Muscle of leg (tissue), 11 donors: ENCODE results near the gene SYP. TPM values are rescaled to one million over a fixed set of nuclear protein-coding genes. Genes with fewer than 3 reads are reported as not detected.

Experiments
- DNase-seq: peaks from one replicate; pipeline ENCODE4 v3.0.0; 2013
- H3K27ac ChIP-seq: one replicate; pipeline ENCODE4 v1.5.1; 2013; ENCODE audit warnings: mild to moderate bottlenecking, low read length, control low read depth
- H3K27me3 ChIP-seq: one replicate; pipeline ENCODE4 v1.6.1; 2013; ENCODE audit warnings: low read length; ENCODE audit not compliant: control insufficient read depth, insufficient read depth
- H3K36me3 ChIP-seq: one replicate; pipeline ENCODE4 v1.6.1; 2013; ENCODE audit warnings: low read length; ENCODE audit not compliant: control insufficient read depth, insufficient read depth
- H3K4me1 ChIP-seq: one replicate; pipeline ENCODE4 v1.6.1; 2013; ENCODE audit warnings: low read length; ENCODE audit not compliant: control insufficient read depth, insufficient read depth
- H3K4me3 ChIP-seq: one replicate; pipeline ENCODE4 v1.5.1; 2013; ENCODE audit warnings: low read length, control low read depth
- H3K9me3 ChIP-seq: replicated peaks from 2 replicates; pipeline ENCODE4 v1.6.1; 2013; ENCODE audit warnings: low read depth, low read length; ENCODE audit not compliant: control insufficient read depth
- WGBS: methylation state at CpG from one replicate; pipeline ENCODE4 v1.1.5; 2013; ENCODE audit warnings: missing lambda C conversion rate; ENCODE audit not compliant: insufficient coverage; 5-methylcytosine and 5-hydroxymethylcytosine counted together
- polyA plus RNA-seq, 8 donors: library from polyadenylated mRNA; unstranded; fragments of 120-200 nt; gene quantifications; one replicate each; pipeline versions ENCODE4 v1.2.1 to v1.2.3, GENCODE V29; 2013; ENCODE audit warnings: inconsistent platforms in 1 of 8, low replicate concordance in 1 of 8; ENCODE audit not compliant: insufficient read length in 8 of 8, insufficient read depth in 1 of 8
- total RNA-seq: library from RNA; stranded (reverse); fragments of 120-200 nt; gene quantifications from one replicate; pipeline ENCODE4 v1.2.4, GENCODE V29; 2013

Gene SYP
- total and polyA plus RNA-seq, 9 donors, result 1.1 to 2.0 (median 1.3) TPM

DNA sequence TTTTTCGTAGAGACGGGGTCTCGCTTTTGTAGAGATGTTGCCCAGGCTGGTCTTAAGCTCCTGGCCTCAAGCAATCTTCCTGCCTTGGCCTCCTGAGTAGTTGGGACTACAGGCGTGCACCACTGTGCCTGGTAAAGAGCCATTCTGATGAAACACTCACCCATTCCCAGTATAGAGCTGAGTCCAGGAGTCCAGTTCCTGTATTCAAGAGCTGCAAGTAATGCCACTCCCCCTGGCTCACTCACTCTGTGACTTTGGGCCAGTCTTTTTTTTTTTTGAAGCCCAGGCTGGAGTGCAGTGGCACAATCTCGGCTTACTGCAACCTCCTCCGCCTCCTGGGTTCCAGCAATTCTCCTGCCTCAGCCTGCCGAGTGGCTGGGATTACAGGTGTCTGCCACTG lies 38.7 kb upstream of the SYP start:
- 68% methylated on average over 5 of the region's 7 CpGs for WGBS
- Histone ChIP-seq H3K36me3 (peaks cover 4% of the 10 kb centered on the region), H3K4me1 (peaks cover 2% of the 10 kb centered on the region)

GRCh38 chrX:49237060-49237459 lies 37.1 kb upstream of the SYP start:
- Histone ChIP-seq H3K4me1 (peaks cover 2% of the 10 kb centered on the region), H3K27ac (no peak overlapping the region), H3K4me3 (no peak overlapping the region), H3K27me3 (peaks cover 2% of the 10 kb centered on the region), H3K9me3 (no peaks in the 10 kb centered on the region), H3K36me3 (no peaks in the 10 kb centered on the region)
- WGBS, result 83% methylated on average over 9 of the region's 9 CpGs
- DNase-seq, result no peak

More for the DNA sequence above, 38.7 kb upstream of the SYP start:
- no peak for DNase-seq
- Histone ChIP-seq H3K9me3 (no peaks in the 10 kb centered on the region), H3K4me3 (no peak overlapping the region), H3K27me3 (peaks cover 2% of the 10 kb centered on the region), H3K27ac (no peak overlapping the region)

DNA sequence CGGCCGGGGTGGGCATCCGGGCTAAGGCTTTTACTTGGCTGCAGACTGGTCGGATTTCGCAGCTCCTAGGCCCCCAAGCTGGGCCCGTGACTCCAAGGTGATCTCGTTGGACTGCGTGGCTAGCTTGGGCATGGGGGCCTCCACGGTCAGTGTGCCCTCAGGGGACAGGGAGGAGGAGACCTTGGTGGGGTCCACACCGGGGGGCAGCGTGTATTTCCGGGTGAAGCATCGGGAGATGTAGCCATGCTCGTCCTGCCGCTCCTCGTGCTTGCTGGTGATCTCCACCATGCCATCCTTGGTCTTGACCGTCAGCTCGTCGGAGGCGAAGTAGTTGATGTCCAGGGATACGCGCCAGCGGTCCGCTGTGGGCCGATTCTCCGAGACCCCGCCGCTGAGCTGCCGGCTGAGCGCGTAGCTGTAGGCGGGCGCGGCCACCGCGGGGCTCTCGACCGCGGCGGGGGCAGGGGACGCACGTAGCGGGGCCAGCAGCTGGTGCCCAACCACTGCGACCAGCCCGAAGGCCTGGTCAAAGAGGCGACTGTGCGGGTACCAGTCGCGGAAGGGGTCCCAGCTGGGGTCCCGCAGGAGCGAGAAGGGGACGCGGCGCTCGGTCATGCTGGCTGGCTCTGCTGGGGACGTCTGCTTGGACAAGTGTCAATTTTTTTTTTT lies 34.0 kb upstream of the SYP start:
- no peak overlapping the region for H3K27ac ChIP-seq
- DNase-seq, result no peak
- H3K4me1 ChIP-seq, result peaks cover 7% of the 10 kb centered on the region
- 53% methylated on average over 45 of the region's 56 CpGs for WGBS
- H3K27me3 ChIP-seq, result peaks cover 11% of the 10 kb centered on the region
- no peak overlapping the region for H3K4me3 ChIP-seq
- no peaks in the 10 kb centered on the region for H3K36me3 ChIP-seq
- no peaks in the 10 kb centered on the region for H3K9me3 ChIP-seq

DNA sequence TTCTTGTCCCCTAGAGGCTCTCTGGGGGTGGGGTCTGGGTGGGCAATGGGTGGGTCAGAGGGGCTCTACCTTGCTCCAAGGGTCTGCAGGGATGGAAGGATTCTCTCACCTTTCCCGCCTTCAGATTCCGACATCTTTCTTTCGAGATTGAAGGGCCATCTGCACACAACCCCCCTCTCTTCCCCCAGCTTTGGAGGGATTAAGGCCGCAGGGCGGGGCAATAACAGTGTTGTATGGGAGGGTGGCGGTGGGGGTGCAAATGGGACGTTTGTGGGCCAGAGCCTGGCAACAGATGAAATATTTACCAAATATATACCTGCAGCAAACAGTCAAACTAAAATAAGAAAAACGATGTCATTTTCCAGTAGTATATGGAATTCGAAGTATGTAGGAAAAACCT lies 33.2 kb upstream of the SYP start, which contains the start of gene CACNA1F:
Gene CACNA1F, minus strand, starts transcription at position 165 of the 400 bp plus-strand sequence. Its CDS starts 31 bp downstream, at position 134.
- no peak within 1 kb of the TSS for H3K27ac ChIP-seq
- WGBS, result no CpG with 5 or more reads among the region's 9 CpGs
- H3K36me3 ChIP-seq, result no peaks in the 10 kb centered on the region
- H3K4me1 ChIP-seq, result peaks cover 7% of the 10 kb centered on the region
- no peaks in the 10 kb centered on the region for H3K9me3 ChIP-seq
- H3K27me3 ChIP-seq, result peaks cover 11% of the 10 kb centered on the region
- DNase-seq, result no peak
- no peak within 1 kb of the TSS for H3K4me3 ChIP-seq

GRCh38 chrX:49232525-49232924 lies 32.5 kb upstream of the SYP start:
- Histone ChIP-seq H3K27me3 (peaks cover 11% of the 10 kb centered on the region), H3K9me3 (no peaks in the 10 kb centered on the region), H3K27ac (no peak overlapping the region), H3K4me3 (no peak overlapping the region), H3K36me3 (no peaks in the 10 kb centered on the region), H3K4me1 (peaks cover 7% of the 10 kb centered on the region)
- WGBS, result 92% methylated on average over 1 of the region's 2 CpGs
- DNase-seq, result no peak

GRCh38 chrX:49231333-49232000 lies 31.5 kb upstream of the SYP start:
- no peaks in the 10 kb centered on the region for H3K9me3 ChIP-seq
- peaks cover 11% of the 10 kb centered on the region for H3K27me3 ChIP-seq
- no peaks in the 10 kb centered on the region for H3K36me3 ChIP-seq
- no peak overlapping the region for H3K4me3 ChIP-seq
- 81% methylated on average over 10 of the region's 10 CpGs for WGBS
- no peak overlapping the region for H3K27ac ChIP-seq
- no peak for DNase-seq
- peaks cover 7% of the 10 kb centered on the region for H3K4me1 ChIP-seq

- no peak for DNase-seq
- 47% methylated on average over 40 of the region's 44 CpGs for whole genome bisulfite sequencing
- Histone ChIP-seq H3K27ac (no peak overlapping the region), H3K36me3 (no peaks in the 10 kb centered on the region), H3K4me3 (peak overlapping the region; percentile 9), H3K9me3 (no peaks in the 10 kb centered on the region), H3K27me3 (peaks cover 13% of the 10 kb centered on the region), H3K4me1 (peaks cover 5% of the 10 kb centered on the region)
Measured at GRCh38 chrX:49230500-49231232, 30.7 kb upstream of the SYP start.

- Histone ChIP-seq H3K4me1 (peaks cover 5% of the 10 kb centered on the region), H3K4me3 (no peak overlapping the region), H3K27ac (no peak overlapping the region), H3K27me3 (peaks cover 13% of the 10 kb centered on the region), H3K36me3 (no peaks in the 10 kb centered on the region), H3K9me3 (no peaks in the 10 kb centered on the region)
- DNase-seq, result no peak
- 81% methylated on average over 17 of the region's 17 CpGs for WGBS
Measured at GRCh38 chrX:49228185-49228584, 28.2 kb upstream of the SYP start.

DNA sequence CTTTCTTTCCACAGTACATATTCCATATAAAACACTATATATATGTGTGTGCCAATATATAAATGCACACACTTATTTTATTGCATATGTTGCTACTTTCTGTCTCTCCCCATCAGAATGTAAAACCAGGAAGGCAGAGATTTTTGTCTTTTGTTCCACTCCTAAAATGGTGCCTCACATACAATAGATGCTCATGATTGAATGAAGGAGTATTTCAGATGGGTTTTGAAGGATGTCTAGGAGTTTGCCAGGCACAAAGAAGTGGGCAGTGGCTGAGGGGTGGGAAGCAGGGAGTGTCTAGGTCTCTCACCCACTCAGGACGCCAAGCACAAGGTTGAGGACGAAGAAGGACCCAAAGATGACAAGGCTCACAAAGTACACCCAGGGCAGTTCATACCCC lies 27.7 kb upstream of the SYP start:
- H3K9me3 ChIP-seq, result no peaks in the 10 kb centered on the region
- H3K4me1 ChIP-seq, result peaks cover 5% of the 10 kb centered on the region
- no peak overlapping the region for H3K4me3 ChIP-seq
- no CpG with 5 or more reads among the region's 2 CpGs for WGBS
- H3K27ac ChIP-seq, result no peak overlapping the region
- no peaks in the 10 kb centered on the region for H3K36me3 ChIP-seq
- peaks cover 13% of the 10 kb centered on the region for H3K27me3 ChIP-seq
- no peak for DNase-seq

GRCh38 chrX:49226946-49227345 lies 27.0 kb upstream of the SYP start:
- WGBS, result 87% methylated on average over 3 of the region's 9 CpGs
- Histone ChIP-seq H3K36me3 (no peaks in the 10 kb centered on the region), H3K4me1 (peaks cover 5% of the 10 kb centered on the region), H3K27me3 (peaks cover 13% of the 10 kb centered on the region), H3K9me3 (no peaks in the 10 kb centered on the region), H3K27ac (no peak overlapping the region), H3K4me3 (no peak overlapping the region)
- DNase-seq, result no peak
